RWPE1 (cell line): Measurements from ENCODE around the gene PPP2R1B.
A peak's percentile ranks its signal among the peaks of the same experiment; 100 is the strongest.

Source experiments
- CTCF ChIA-PET: fragments of 350-600 bp; sonication (Branson Sonifier 250); formaldehyde crosslinking; extraction: SDS; loops from one replicate; lab custom pipeline; 2021; lab: Yijun Ruan, JAX
- POLR2A ChIA-PET: fragments of 400-600 bp; formaldehyde crosslinking; extraction: SDS; loops from one replicate; lab custom pipeline; 2020; ENCODE audit warnings: antibody characterized with exemption; ENCODE audit not compliant: low non-redundant PET; lab: Yijun Ruan, JAX
- DNase-seq: peaks from one replicate; pipeline ENCODE4 v3.0.0; 2012; ENCODE audit warnings: low spot score
- H3K27ac ChIP-seq: fragments of 450-650 bp; 2 replicates; pipeline ENCODE4 v1.5.1; 2017
- CTCF ChIP-seq: fragments of 450-650 bp; conservative IDR thresholded peaks from 2 replicates; pipeline ENCODE4 v1.5.1; 2017; ENCODE audit warnings: low read depth, mild to moderate bottlenecking

Gene PPP2R1B

GRCh38 chr11:111743700-111744099 is 22.5 kb downstream of the PPP2R1B start:
- CTCF ChIA-PET = interaction anchor here (0.9 kb wide), 1 partner anchor 157 kb away, joined by 3 read pairs; no protein-coding TSS in a partner anchor

DNA sequence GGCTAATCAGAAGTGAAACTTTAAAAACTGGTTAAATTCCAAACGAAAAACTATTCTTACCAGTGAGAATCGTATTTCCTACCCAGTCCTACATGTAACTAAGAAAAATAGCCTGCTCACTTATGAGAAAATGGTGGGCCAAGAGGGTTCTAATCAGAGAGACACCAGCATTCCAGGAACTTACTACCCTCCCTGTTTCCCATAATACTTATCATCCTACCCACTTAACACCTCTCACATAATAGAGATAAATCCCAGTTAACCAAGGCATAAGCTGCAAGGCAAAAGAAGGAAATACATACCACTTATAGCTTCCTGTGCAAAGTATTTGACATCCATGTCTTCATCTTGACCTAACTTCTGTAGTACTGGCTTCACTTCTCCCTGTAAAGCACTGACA is 24.4 kb downstream of the PPP2R1B start:
- no peak for DNase-seq

More at GRCh38 chr11:111743700-111744099, 22.5 kb downstream of the PPP2R1B start:
- POLR2A ChIA-PET = no interaction called here
- no peak for TF ChIP-seq CTCF
- DNase-seq = no peak
- no peak overlapping the region for H3K27ac ChIP-seq

GRCh38 chr11:111739299-111739698 is 26.9 kb downstream of the PPP2R1B start:
- CTCF ChIA-PET = interaction anchor here (0.6 kb wide), 1 partner anchor 242 kb away, joined by 3 read pairs; no protein-coding TSS in a partner anchor
- no peak for TF ChIP-seq CTCF
- no peak for DNase-seq
- POLR2A ChIA-PET = no interaction called here
- no peak overlapping the region for H3K27ac ChIP-seq

More for the DNA sequence above, 24.4 kb downstream of the PPP2R1B start:
- TF ChIP-seq CTCF = no peak
- no peak overlapping the region for H3K27ac ChIP-seq
- ChIA-PET CTCF (interaction anchor here (0.7 to 1.1 kb wide), 2 partner anchors 14 to 137 kb away, joined by 3 to 5 read pairs; no protein-coding TSS in a partner anchor), POLR2A (no interaction called here)

DNA sequence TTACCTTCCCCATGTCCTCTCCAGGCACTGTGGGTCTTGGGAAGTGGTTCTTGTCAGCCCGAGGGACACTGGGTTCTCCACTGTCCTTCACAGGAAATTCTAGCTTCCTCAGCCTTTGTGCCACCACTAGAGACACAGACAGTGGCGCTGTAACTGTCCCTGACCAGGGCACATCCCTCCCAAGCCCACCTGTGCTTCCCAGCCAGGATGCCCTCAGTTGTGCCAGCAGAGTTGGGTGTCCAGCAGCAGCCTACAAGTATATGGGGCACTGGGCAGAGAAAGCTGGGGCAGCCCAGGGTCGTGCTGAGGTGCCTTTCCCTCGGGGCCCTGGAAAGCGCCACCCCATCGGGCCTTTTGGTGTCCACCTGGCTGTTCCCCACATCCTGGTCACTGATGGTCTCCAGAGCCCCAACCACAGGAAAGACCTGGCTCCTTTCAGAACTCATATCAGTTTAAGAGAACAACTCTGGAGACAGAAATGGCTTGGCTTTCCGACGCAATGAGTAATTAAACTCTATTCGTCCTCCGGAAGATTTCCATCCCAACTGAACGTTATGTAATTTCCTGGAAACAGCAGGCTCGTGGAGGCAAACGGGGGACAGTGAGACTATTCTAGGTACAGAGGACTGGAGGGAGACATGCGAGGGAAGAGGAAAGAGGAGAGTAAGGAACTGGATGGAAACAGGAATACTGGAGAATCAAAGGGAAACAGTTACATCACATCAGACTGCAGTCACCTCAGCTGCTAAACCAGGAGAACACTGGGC is 28.6 kb downstream of the PPP2R1B start:
- no peak for TF ChIP-seq CTCF
- CTCF ChIA-PET = interaction anchor here (1.0 kb wide), 1 partner anchor 133 kb away, joined by 3 read pairs; no protein-coding TSS in a partner anchor
- peak overlapping the region; percentile 87 for H3K27ac ChIP-seq
- no peak for DNase-seq
- POLR2A ChIA-PET = no interaction called here

DNA sequence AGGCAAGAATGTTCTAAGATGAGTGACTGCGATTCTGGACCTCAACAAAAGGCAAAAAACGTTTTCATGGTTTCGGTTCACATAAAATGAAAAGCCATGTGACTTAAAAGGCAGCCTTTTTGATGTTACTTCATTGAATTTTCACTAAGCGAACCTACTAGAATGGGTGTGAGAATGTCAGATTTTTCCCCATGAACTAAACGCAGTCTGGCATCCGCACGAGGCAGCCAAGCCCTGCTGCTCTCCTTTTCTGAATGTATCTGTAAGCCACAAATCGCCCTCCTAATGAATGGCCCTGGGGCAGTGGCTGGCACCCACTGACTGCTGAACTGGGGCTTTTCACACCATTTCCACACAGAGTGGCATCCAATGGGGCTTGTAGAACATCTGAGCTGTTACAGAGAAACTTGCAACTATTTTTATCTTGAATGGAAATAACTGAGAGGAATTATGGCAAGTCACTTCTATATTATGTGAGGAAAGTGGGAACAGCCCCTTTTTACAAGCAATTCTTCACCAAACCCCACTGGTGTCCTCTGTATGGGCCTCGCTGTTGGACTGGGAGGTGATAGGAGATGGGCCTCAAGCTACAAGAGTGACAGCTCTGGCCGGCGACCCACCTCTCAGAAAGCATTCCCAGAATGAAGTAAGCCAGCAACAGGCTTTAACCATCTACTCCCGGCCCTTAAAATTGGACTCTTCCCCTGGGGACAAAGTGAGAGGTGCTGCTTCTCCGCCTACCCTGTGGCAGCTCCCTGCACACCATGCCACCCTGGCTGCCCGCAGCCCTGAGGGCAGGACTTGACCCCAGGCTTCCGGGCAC is 29.4 kb downstream of the PPP2R1B start:
- no peak for TF ChIP-seq CTCF

DNA sequence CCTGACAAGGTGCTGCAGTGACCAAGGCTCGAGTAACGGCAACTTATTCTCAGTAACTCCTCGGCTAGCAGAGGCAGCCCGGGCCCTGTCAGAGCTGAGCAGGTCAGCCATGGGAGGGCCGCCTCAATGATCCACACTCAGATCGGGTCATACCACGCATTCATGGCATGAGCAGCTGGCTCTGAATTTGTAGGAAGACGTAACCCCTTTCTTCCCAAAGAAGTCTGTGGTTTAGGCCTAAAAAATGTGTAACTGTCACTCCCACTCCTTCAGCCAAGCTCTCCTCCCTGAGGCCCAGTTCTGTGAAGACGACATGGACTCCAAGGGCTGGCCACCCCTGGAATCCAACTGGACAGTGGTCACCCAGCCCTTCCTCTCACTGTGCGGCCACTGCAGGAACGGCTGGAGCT is 30.0 kb downstream of the PPP2R1B start:
- no peak for TF ChIP-seq CTCF
- peak overlapping the region; percentile 87 for H3K27ac ChIP-seq
- POLR2A ChIA-PET = no interaction called here
- CTCF ChIA-PET = no interaction called here
- DNase-seq = no peak

More for the DNA sequence above, 29.4 kb downstream of the PPP2R1B start:
- H3K27ac ChIP-seq = peak overlapping the region; percentile 87
- ChIA-PET CTCF (interaction anchor here (1.0 kb wide), 1 partner anchor 133 kb away, joined by 3 read pairs; no protein-coding TSS in a partner anchor), POLR2A (no interaction called here)
- no peak for DNase-seq
